ENCODE results near the gene RCOR2. TPM values are rescaled to one million over a fixed set of nuclear protein-coding genes. Genes with fewer than 3 reads are reported as not detected.

Gene RCOR2
- total RNA-seq, 1 donor from 2014 or later = 7.8 TPM

- no peak for DNase-seq (ENCODE audit: low read depth)
- TF ChIP-seq, protein P1, sequence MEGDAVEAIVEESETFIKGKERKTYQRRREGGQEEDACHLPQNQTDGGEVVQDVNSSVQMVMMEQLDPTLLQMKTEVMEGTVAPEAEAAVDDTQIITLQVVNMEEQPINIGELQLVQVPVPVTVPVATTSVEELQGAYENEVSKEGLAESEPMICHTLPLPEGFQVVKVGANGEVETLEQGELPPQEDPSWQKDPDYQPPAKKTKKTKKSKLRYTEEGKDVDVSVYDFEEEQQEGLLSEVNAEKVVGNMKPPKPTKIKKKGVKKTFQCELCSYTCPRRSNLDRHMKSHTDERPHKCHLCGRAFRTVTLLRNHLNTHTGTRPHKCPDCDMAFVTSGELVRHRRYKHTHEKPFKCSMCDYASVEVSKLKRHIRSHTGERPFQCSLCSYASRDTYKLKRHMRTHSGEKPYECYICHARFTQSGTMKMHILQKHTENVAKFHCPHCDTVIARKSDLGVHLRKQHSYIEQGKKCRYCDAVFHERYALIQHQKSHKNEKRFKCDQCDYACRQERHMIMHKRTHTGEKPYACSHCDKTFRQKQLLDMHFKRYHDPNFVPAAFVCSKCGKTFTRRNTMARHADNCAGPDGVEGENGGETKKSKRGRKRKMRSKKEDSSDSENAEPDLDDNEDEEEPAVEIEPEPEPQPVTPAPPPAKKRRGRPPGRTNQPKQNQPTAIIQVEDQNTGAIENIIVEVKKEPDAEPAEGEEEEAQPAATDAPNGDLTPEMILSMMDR (IDR thresholded peaks at IDR 0.05; ENCODE audit: insufficient read depth, low read length, poor library complexity, severe bottlenecking) = peak; percentile 75
- Histone ChIP-seq H3K36me3 (ENCODE audit: control insufficient read depth, insufficient read depth, low read length) (peaks cover 1% of the 10 kb centered on the region), H3K4me3 (ENCODE audit: low read depth, low read length) (peak overlapping the region; percentile 54), H3K27me3 (ENCODE audit: control insufficient read depth, insufficient read depth, low read length) (peaks cover 1% of the 10 kb centered on the region)
Observed at GRCh38 chr11:63915961-63916836, 765 bp downstream of the RCOR2 start.

DNA sequence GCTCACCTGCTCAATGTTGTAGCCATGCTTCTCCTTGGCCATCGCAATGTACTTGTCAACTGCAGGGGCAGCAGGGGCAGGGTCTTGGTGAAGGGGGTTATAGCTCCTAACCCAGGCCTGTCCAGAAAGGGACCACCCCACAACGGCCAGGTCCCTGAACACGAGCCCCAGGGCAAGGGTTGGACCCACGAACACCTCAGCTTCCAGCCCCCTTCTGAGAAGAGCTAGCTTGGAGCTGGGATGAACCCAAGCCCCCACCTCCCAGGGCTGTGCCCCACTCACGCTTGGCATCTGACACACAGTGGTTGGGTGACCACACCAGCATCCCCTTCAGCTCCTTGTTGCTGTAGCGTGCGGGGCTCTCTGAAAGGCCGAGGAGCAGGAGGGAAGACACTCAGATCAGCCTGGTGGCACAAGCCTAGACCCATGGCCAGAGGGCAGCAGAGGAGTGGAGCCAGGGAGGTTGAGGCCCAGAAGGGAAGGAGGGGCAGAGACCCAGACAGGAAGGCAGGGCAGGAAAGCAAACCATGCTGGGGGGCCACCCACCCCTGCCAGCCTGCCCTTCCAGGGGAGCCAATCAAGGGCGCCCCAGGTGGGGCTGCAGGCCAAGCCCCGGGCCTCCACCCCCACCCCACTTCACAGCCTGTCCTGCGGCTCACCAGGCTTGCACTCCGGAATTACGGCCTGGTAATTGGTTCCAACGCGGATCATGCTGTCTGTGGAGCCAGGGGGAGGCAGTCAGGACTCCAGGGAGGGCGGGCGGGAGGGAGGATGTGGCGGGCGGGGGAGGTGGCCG is 1.9 kb downstream of the RCOR2 start:
- DNase-seq (ENCODE audit: low read depth) = no peak
- Histone ChIP-seq H3K36me3 (ENCODE audit: control insufficient read depth, insufficient read depth, low read length) (peaks cover 1% of the 10 kb centered on the region), H3K27me3 (ENCODE audit: control insufficient read depth, insufficient read depth, low read length) (no peaks in the 10 kb centered on the region), H3K4me3 (ENCODE audit: low read depth, low read length) (no peak overlapping the region)
- TF ChIP-seq, protein P1 (IDR thresholded peaks at IDR 0.05; ENCODE audit: insufficient read depth, low read length, poor library complexity, severe bottlenecking) = no peak

DNA sequence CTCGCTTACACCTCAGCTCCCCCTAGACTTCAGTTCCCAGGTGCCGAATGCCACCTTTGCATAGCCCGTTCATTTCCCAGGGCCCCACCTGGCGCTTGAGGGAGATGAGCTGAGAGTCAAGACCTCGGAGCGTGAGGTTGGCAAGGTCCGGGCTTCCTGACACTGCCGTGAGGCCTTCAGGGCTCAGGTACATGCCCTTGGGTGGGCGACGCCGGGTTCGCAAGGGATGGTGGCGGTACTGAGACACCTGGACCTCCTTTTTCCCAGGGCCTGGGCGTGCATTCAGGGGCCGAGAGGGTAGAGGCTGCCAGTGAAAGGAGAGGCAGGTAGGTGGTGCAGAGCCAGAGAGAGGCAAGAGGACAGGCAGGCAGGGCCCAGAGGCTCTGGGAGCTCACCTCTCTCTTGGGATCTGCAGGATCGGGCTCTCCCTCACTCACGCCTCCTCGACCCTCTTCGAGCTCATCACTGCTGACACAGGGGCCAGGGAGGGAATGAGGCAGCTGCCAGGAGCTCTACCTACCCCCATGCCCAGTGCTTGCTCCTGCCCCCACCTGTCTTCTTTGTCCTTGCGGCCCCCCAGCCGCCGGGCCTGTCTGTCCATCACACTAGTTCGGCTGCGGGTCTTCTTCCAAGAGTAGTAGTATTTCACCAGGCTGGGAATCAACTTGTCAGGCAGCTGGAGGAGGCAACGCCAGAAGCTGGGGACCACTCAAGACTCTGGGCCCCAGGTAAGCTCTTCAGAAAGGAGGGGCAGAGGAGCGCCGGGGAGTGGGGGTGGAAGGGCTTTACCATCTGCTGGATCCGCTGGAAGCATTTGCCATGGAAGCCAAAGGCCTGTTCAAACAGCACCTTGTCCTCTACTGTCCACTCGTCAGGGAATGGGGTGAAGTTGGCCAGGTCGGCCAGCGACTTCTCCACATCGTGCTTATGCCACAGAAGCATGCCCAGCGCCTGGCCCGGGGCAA is 2.8 kb downstream of the RCOR2 start:
- DNase-seq (ENCODE audit: low read depth) = no peak
- no peak overlapping the region for H3K4me3 ChIP-seq (ENCODE audit: low read depth, low read length)
- no peaks in the 10 kb centered on the region for H3K27me3 ChIP-seq (ENCODE audit: control insufficient read depth, insufficient read depth, low read length)
- peaks cover 1% of the 10 kb centered on the region for H3K36me3 ChIP-seq (ENCODE audit: control insufficient read depth, insufficient read depth, low read length)
- TF ChIP-seq, protein P1 (IDR thresholded peaks at IDR 0.05; ENCODE audit: insufficient read depth, low read length, poor library complexity, severe bottlenecking) = no peak

DNA sequence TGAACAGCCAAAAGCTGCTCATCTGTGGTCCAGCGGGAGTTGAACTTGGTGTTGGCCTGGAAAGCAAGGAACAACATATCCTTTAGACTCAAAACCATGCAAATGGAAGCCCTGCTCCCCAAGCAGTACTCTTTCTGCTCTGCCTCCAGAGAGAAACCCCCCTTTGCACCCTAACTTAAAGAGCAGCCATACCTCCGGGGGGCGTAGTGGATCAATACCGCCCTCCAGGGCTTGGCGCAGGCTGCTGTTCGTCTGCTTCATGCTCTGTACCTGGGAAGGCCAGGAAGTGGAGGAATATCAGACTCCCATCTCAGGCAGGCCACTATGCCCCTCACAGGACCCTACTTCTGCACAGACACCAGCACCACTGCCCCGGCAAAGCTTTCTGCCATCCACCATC is 4.3 kb downstream of the RCOR2 start:
- Histone ChIP-seq H3K4me3 (ENCODE audit: low read depth, low read length) (no peak overlapping the region), H3K36me3 (ENCODE audit: control insufficient read depth, insufficient read depth, low read length) (peaks cover 1% of the 10 kb centered on the region), H3K27me3 (ENCODE audit: control insufficient read depth, insufficient read depth, low read length) (no peaks in the 10 kb centered on the region)
- TF ChIP-seq, protein P1 (IDR thresholded peaks at IDR 0.05; ENCODE audit: insufficient read depth, low read length, poor library complexity, severe bottlenecking) = no peak
- no peak for DNase-seq (ENCODE audit: low read depth)

GRCh38 chr11:63911876-63912275 is 5.1 kb downstream of the RCOR2 start:
- Histone ChIP-seq H3K27me3 (ENCODE audit: control insufficient read depth, insufficient read depth, low read length) (no peaks in the 10 kb centered on the region), H3K4me3 (ENCODE audit: low read depth, low read length) (no peak overlapping the region), H3K36me3 (ENCODE audit: control insufficient read depth, insufficient read depth, low read length) (peaks cover 1% of the 10 kb centered on the region)
- DNase-seq (ENCODE audit: low read depth) = no peak
- TF ChIP-seq, protein P1 (IDR thresholded peaks at IDR 0.05; ENCODE audit: insufficient read depth, low read length, poor library complexity, severe bottlenecking) = no peak

Data from kidney epithelial cell (primary cell).